H1 (cell line): ENCODE results near the gene CLEC19A.

ENCODE experiments used
- CHD2 ChIP-seq: IDR thresholded peaks from 2 replicates; pipeline ENCODE4 v1.6.1; 2012; ENCODE audit warnings: low read length, improper control_type of control experiment
- CTCF ChIP-seq, 3 experiments: IDR thresholded peaks; 1 replicate in 2 of 3; 2 replicates in 1 of 3; pipeline versions ENCODE4 v1.5.1 to v1.6.1; 2011; ENCODE audit warnings: low read length in 3 of 3, mild to moderate bottlenecking in 3 of 3, inconsistent platforms in 2 of 3, low read depth in 1 of 3, moderate library complexity in 1 of 3; ENCODE audit not compliant: insufficient read depth in 1 of 3; ENCODE audit errors: control extremely low read depth in 1 of 3
- E2F6 ChIP-seq: IDR thresholded peaks from 2 replicates; pipeline ENCODE4 v1.6.1; 2012; ENCODE audit warnings: inconsistent platforms
- EP300 ChIP-seq, 2 experiments: IDR thresholded peaks; 1 replicate in 1 of 2; 2 replicates in 1 of 2; pipeline ENCODE4 v1.6.1; 2011 to 2012; ENCODE audit warnings: low read depth in 2 of 2, low read length in 2 of 2, mild to moderate bottlenecking in 2 of 2, borderline replicate concordance in 1 of 2, inconsistent platforms in 1 of 2, moderate library complexity in 1 of 2
- EZH2 ChIP-seq: fragments of 200-600 bp; sonication (generic); IDR thresholded peaks from 2 replicates; pipeline ENCODE4 v1.7.1; 2012; ENCODE audit warnings: low read depth, mild to moderate bottlenecking, moderate library complexity, low read length, inconsistent platforms; ENCODE audit not compliant: severe bottlenecking
- GABPA ChIP-seq: IDR thresholded peaks from 2 replicates; pipeline ENCODE4 v1.6.1; 2011; ENCODE audit warnings: mild to moderate bottlenecking, low read length, moderate library complexity, borderline replicate concordance; ENCODE audit not compliant: insufficient read depth
- KDM1A ChIP-seq: fragments of 200-600, 300-600 bp; sonication (generic); IDR thresholded peaks from 2 replicates; pipeline ENCODE4 v1.7.1; 2016; ENCODE audit warnings: mild to moderate bottlenecking, low read length, borderline replicate concordance
- NRF1 ChIP-seq: IDR thresholded peaks from 2 replicates; pipeline ENCODE4 v1.6.1; 2011; ENCODE audit warnings: mild to moderate bottlenecking, low read depth, low read length, improper control_type of control experiment
- POLR2AphosphoS5 ChIP-seq: IDR thresholded peaks from 2 replicates; pipeline ENCODE4 v1.6.1; 2011; ENCODE audit warnings: low read depth, low read length
- RAD21 ChIP-seq, 2 experiments: IDR thresholded peaks in 1 of 2; conservative IDR thresholded peaks in 1 of 2; 2 replicates each; pipeline ENCODE4 v1.6.1; 2011; ENCODE audit warnings: low read depth in 2 of 2, low read length in 2 of 2, improper control_type of control experiment in 1 of 2, inconsistent platforms in 1 of 2, mild to moderate bottlenecking in 1 of 2, moderate library complexity in 1 of 2
- SIRT6 ChIP-seq: IDR thresholded peaks from one replicate; pipeline ENCODE4 v1.7.1; 2012; ENCODE audit warnings: low read length, inconsistent platforms
- TEAD4 ChIP-seq: IDR thresholded peaks from 2 replicates; pipeline ENCODE4 v1.6.1; 2012; ENCODE audit warnings: low read depth, low read length, inconsistent platforms, mixed read lengths

GRCh38 chr16:19323596-19323995 lies 38.1 kb downstream of the CLEC19A start:
- no peak for TF ChIP-seq EP300 (IDR thresholded peaks at IDR 0.05; ENCODE audit: borderline replicate concordance in 1 of 2, low read depth in 2 of 2, low read length in 2 of 2)
- TF ChIP-seq CHD2, result no peak
- no peak for TF ChIP-seq CTCF (IDR thresholded peaks at IDR 0.05; ENCODE audit: control extremely low read depth in 1 of 3, insufficient read depth in 1 of 3, low read depth in 1 of 3, low read length in 3 of 3)
- TF ChIP-seq E2F6, result no peak
- no peak for TF ChIP-seq EZH2
- no peak for TF ChIP-seq KDM1A
- no peak for TF ChIP-seq POLR2AphosphoS5
- no peak for TF ChIP-seq RAD21 (IDR thresholded peaks at IDR 0.05 in 1 of 2, conservative IDR thresholded peaks at IDR 0.05 in 1 of 2; ENCODE audit: low read depth in 2 of 2, low read length in 2 of 2)
- TF ChIP-seq GABPA, result no peak
- TF ChIP-seq TEAD4, result no peak
- no peak for TF ChIP-seq SIRT6
- no peak for TF ChIP-seq NRF1
